ENCODE results near the gene COLEC11.

COLEC11 gene

GRCh38 chr2:3643371-3644245 lies 48.7 kb downstream of the COLEC11 start:
- TF ChIP-seq USF1 (IDR thresholded peaks at IDR 0.05) = no peak
- TF ChIP-seq EP300 (IDR thresholded peaks at IDR 0.05; ENCODE audit: borderline replicate concordance) = no peak
- TF ChIP-seq MAX (IDR thresholded peaks at IDR 0.05) = no peak
- TF ChIP-seq NFIC (IDR thresholded peaks at IDR 0.05) = no peak
- TF ChIP-seq TCF12 (IDR thresholded peaks at IDR 0.05; ENCODE audit: low read depth) = no peak
- TF ChIP-seq ZBTB7A (IDR thresholded peaks at IDR 0.05; ENCODE audit: low read depth) = no peak
- TF ChIP-seq EGR1 (IDR thresholded peaks at IDR 0.05) = no peak
- TF ChIP-seq CREB1 (IDR thresholded peaks at IDR 0.05; ENCODE audit: low read depth) = no peak
- TF ChIP-seq TEAD4 (IDR thresholded peaks at IDR 0.05) = no peak
- no peak for TF ChIP-seq REST (IDR thresholded peaks at IDR 0.05; ENCODE audit: low read depth)
- no peak for TF ChIP-seq TAF1 (IDR thresholded peaks at IDR 0.05; ENCODE audit: low read depth)
- TF ChIP-seq YY1 (IDR thresholded peaks at IDR 0.05; ENCODE audit: low read depth) = no peak
- TF ChIP-seq RAD21 (IDR thresholded peaks at IDR 0.05; ENCODE audit: low read depth) = no peak
- TF ChIP-seq FOXM1 (IDR thresholded peaks at IDR 0.05; ENCODE audit: borderline replicate concordance, low read depth) = no peak
- no peak for TF ChIP-seq CEBPB (IDR thresholded peaks at IDR 0.05)

GRCh38 chr2:3644246-3644525 lies 49.3 kb downstream of the COLEC11 start:
- no peak for TF ChIP-seq REST (IDR thresholded peaks at IDR 0.05; ENCODE audit: low read depth)
- TF ChIP-seq TEAD4 (IDR thresholded peaks at IDR 0.05) = no peak
- TF ChIP-seq TCF12 (IDR thresholded peaks at IDR 0.05; ENCODE audit: low read depth) = no peak
- TF ChIP-seq YY1 (IDR thresholded peaks at IDR 0.05; ENCODE audit: low read depth) = no peak
- no peak for TF ChIP-seq CREB1 (IDR thresholded peaks at IDR 0.05; ENCODE audit: low read depth)
- no peak for TF ChIP-seq FOXM1 (IDR thresholded peaks at IDR 0.05; ENCODE audit: borderline replicate concordance, low read depth)
- TF ChIP-seq RAD21 (IDR thresholded peaks at IDR 0.05; ENCODE audit: low read depth) = no peak
- TF ChIP-seq EGR1 (IDR thresholded peaks at IDR 0.05) = no peak

GRCh38 chr2:3644891-3645605 lies 50.1 kb downstream of the COLEC11 start:
- TF ChIP-seq YY1 (IDR thresholded peaks at IDR 0.05; ENCODE audit: low read depth) (no peak), MAX (IDR thresholded peaks at IDR 0.05) (peak; percentile 23; the same call in 1 of the 2 replicates)

GRCh38 chr2:3645745-3646389 lies 51.0 kb downstream of the COLEC11 start:
- TF ChIP-seq USF1 (IDR thresholded peaks at IDR 0.05) (no peak), TEAD4 (IDR thresholded peaks at IDR 0.05) (no peak), CEBPB (IDR thresholded peaks at IDR 0.05) (no peak), CREB1 (IDR thresholded peaks at IDR 0.05; ENCODE audit: low read depth) (no peak), TCF12 (IDR thresholded peaks at IDR 0.05; ENCODE audit: low read depth) (no peak), EGR1 (IDR thresholded peaks at IDR 0.05) (no peak), EP300 (IDR thresholded peaks at IDR 0.05; ENCODE audit: borderline replicate concordance) (no peak), MAX (IDR thresholded peaks at IDR 0.05) (no peak), FOXM1 (IDR thresholded peaks at IDR 0.05; ENCODE audit: borderline replicate concordance, low read depth) (no peak)

GRCh38 chr2:3646446-3646845 lies 51.5 kb downstream of the COLEC11 start:
- TF ChIP-seq EGR1 (IDR thresholded peaks at IDR 0.05) (no peak), TCF12 (IDR thresholded peaks at IDR 0.05; ENCODE audit: low read depth) (no peak), ZBTB7A (IDR thresholded peaks at IDR 0.05; ENCODE audit: low read depth) (no peak), RAD21 (IDR thresholded peaks at IDR 0.05; ENCODE audit: low read depth) (no peak), YY1 (IDR thresholded peaks at IDR 0.05; ENCODE audit: low read depth) (no peak), EP300 (IDR thresholded peaks at IDR 0.05; ENCODE audit: borderline replicate concordance) (no peak), CREB1 (IDR thresholded peaks at IDR 0.05; ENCODE audit: low read depth) (no peak), USF1 (IDR thresholded peaks at IDR 0.05) (no peak), FOXM1 (IDR thresholded peaks at IDR 0.05; ENCODE audit: borderline replicate concordance, low read depth) (no peak), TEAD4 (IDR thresholded peaks at IDR 0.05) (no peak), CEBPB (IDR thresholded peaks at IDR 0.05) (no peak), REST (IDR thresholded peaks at IDR 0.05; ENCODE audit: low read depth) (no peak), TAF1 (IDR thresholded peaks at IDR 0.05; ENCODE audit: low read depth) (no peak), MAX (IDR thresholded peaks at IDR 0.05) (no peak), NFIC (IDR thresholded peaks at IDR 0.05) (no peak)
